Kidney epithelial cell (primary cell): ENCODE results near the gene BCAP31. TPM values are rescaled to one million over a fixed set of nuclear protein-coding genes. Genes with fewer than 3 reads are reported as not detected.

Experiments used
- DNase-seq: peaks from one replicate; pipeline ENCODE4 v3.0.0-alpha.2; 2010; ENCODE audit warnings: low read depth
- H3K27me3 ChIP-seq: 2 replicates; pipeline ENCODE4 v1.6.0; 2011; ENCODE audit warnings: low read length; ENCODE audit not compliant: control insufficient read depth, insufficient read depth
- H3K36me3 ChIP-seq: 2 replicates; pipeline ENCODE4 v1.5.1; 2011; ENCODE audit warnings: low read length; ENCODE audit not compliant: control insufficient read depth, insufficient read depth
- H3K4me3 ChIP-seq: 2 replicates; pipeline ENCODE4 v1.5.1; 2011; ENCODE audit warnings: low read depth, mild to moderate bottlenecking, control low read depth, low read length
- total RNA-seq: library from RNA; depleted of rRNA; stranded (reverse); fragments of >200 nt; gene quantifications from 2 replicates; pipeline ENCODE4 v1.2.3, GENCODE V29; 2015
- TF ChIP-seq, protein P1 (sequence below): IDR thresholded peaks from 2 replicates; pipeline ENCODE4 v1.5.1; 2011; ENCODE audit warnings: mild to moderate bottlenecking, moderate library complexity, low read length, control low read depth, inconsistent platforms; ENCODE audit not compliant: insufficient read depth, poor library complexity, severe bottlenecking

The BCAP31 gene
- total RNA-seq, 1 donor from 2014 or later, result 179 TPM

DNA sequence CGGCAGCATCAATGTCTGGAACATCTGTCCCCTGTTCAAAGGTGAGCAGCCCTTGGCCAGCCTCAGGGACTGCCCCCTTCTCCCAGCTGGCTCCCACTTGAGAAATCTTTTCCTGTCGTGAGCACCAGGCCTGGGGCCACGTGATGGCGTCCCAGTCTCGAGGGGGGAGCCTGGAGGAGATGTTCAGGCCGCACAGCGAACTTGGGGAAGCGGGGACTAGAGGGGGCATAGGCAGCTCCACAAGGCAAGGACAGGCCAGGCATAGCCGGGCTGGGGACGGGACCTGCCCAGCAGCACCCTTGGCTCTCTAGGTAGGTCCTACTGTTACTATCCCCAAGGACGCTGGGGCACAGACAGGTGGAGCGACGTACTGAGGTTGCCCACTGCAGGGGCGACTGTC lies 33.7 kb downstream of the BCAP31 start:
- no peak overlapping the region for H3K4me3 ChIP-seq
- H3K36me3 ChIP-seq, result no peaks in the 10 kb centered on the region
- H3K27me3 ChIP-seq, result peaks cover 4% of the 10 kb centered on the region
- TF ChIP-seq, protein P1, sequence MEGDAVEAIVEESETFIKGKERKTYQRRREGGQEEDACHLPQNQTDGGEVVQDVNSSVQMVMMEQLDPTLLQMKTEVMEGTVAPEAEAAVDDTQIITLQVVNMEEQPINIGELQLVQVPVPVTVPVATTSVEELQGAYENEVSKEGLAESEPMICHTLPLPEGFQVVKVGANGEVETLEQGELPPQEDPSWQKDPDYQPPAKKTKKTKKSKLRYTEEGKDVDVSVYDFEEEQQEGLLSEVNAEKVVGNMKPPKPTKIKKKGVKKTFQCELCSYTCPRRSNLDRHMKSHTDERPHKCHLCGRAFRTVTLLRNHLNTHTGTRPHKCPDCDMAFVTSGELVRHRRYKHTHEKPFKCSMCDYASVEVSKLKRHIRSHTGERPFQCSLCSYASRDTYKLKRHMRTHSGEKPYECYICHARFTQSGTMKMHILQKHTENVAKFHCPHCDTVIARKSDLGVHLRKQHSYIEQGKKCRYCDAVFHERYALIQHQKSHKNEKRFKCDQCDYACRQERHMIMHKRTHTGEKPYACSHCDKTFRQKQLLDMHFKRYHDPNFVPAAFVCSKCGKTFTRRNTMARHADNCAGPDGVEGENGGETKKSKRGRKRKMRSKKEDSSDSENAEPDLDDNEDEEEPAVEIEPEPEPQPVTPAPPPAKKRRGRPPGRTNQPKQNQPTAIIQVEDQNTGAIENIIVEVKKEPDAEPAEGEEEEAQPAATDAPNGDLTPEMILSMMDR, result no peak
- DNase-seq, result no peak

- Histone ChIP-seq H3K4me3 (peak overlapping the region; percentile 51), H3K36me3 (no peaks in the 10 kb centered on the region), H3K27me3 (peaks cover 10% of the 10 kb centered on the region)
- DNase-seq, result no peak
- TF ChIP-seq, protein P1, result peak; percentile 24
Measured at GRCh38 chrX:153689654-153690465, 34.3 kb downstream of the BCAP31 start.

DNA sequence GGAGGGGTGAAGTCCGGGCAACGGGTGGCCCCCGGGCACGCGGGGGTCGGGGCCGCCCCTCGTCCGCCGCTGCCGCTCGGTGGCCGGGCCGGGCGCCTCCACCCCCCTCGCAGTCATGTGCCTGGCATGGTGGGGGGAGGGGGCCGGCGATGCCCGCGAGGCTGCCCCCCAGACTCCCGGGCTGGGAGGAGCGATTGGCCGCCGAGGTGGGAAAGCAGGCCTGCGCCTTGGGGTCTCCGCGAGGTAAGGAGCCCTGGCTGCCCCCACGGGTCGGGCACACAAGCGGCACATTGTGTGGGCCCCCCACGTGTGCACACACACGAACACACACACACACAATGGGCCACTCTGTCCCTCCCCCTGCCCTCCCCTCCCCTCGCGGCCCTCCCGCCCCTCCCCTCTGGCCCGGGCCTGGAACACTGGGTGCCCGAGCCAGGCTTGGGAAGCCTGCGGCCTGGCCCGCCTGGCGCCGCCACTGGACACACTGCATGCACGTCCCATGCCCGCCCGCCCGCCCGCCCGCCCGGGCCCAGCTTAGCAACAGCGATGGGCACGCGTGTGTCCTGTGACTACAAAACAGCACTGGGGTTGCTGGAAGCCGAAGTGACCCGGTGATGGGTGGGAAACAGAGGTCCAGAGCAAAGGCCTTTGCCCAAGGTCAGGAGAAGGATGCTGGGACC lies 35.1 kb downstream of the BCAP31 start:
- Histone ChIP-seq H3K36me3 (no peaks in the 10 kb centered on the region), H3K27me3 (peaks cover 14% of the 10 kb centered on the region), H3K4me3 (peak overlapping the region; percentile 51)
- TF ChIP-seq, protein P1, result no peak
- DNase-seq, result no peak

DNA sequence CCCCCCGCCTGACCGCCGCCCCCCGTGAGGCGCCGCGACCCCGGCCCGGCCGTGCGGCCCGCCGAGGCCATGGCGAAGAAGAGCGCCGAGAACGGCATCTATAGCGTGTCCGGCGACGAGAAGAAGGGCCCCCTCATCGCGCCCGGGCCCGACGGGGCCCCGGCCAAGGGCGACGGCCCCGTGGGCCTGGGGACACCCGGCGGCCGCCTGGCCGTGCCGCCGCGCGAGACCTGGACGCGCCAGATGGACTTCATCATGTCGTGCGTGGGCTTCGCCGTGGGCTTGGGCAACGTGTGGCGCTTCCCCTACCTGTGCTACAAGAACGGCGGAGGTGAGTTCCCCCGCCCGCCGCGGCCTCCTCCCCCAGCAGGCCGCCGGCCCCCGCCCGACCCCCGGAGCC lies 35.7 kb downstream of the BCAP31 start:
- TF ChIP-seq, protein P1, result no peak
- H3K36me3 ChIP-seq, result no peaks in the 10 kb centered on the region
- H3K27me3 ChIP-seq, result peaks cover 14% of the 10 kb centered on the region
- DNase-seq, result no peak
- H3K4me3 ChIP-seq, result peak overlapping the region; percentile 51

DNA sequence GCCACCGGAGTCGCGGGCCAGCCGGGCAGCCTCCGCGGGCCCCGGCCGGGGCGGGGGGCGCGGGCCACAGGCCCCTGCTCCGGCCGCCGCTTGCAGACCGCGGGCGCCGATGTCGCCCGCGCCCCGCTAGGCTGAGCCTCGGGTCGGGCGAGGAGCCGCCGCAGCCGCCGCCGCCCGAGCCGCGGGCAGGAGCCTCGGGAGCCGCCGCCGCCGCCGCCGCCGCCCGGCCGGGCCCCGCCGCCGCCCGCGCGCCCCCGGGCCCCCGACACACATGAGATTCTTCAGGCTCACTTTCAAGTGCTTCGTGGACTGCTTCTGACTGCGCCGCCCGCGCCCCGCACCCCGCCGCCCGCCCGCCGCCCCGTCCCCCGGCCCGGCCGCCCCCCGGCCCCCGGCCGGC lies 36.1 kb downstream of the BCAP31 start:
- Histone ChIP-seq H3K27me3 (peaks cover 14% of the 10 kb centered on the region), H3K4me3 (peak overlapping the region; percentile 51), H3K36me3 (no peaks in the 10 kb centered on the region)
- TF ChIP-seq, protein P1, result no peak
- DNase-seq, result no peak
